ENCODE results near the gene FCHSD2. TPM values are rescaled to one million over a fixed set of nuclear protein-coding genes. Genes with fewer than 3 reads are reported as not detected.

FCHSD2 gene
- total and polyA plus RNA-seq, 2 donors (not counting 1 experiment from before 2014, with no cell fraction given), result 113 to 189 TPM

DNA sequence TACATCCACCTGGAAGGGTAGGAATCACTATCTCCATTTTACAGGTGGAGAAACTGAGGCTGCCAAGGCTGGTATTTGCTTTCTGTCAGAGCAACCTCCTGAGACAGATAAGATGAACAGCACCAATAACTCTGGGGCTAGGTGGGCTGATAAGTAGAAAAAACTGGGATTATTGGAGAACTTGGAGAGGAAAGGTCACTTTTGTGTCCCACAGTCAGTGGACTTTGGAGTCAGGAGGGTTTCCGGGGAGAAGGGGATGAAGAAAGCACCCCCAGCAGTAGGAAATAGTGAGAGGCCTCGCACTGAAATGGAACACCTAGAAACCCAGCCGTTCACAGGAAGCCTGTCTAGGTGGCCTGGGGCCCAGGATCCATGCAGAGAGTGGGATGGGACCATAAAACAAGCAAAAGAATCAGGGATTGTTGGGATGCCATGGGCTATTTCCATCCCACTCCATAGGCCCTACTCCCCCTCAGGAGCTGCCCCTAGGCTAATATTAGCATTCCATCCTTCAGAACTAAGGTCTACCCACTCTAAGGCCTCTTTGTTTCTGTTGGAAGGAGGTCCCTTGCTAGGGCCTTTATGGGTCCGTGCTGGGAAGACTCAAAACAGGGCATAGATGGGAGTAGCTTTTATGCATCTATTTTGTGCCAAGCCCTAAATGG is 31.0 kb upstream of the FCHSD2 start:
- intact Hi-C loops (cut with micrococcal nuclease), result loop anchor here (10.0 kb wide), 1 partner anchor 48 kb away; no protein-coding TSS in a partner anchor
- ATAC-seq (ENCODE audit: low read depth), result no peak
- H4K20me1 ChIP-seq (ENCODE audit: control insufficient read depth, insufficient read depth, low read length, poor library complexity, severe bottlenecking), result no peaks in the 10 kb centered on the region
- H3K36me3 ChIP-seq (replicated peaks in 1 of 2; ENCODE audit: control extremely low read depth in 1 of 2, control insufficient read depth in 1 of 2, extremely low read depth in 1 of 2, insufficient read depth in 2 of 2, low read length in 1 of 2), result no peaks in the 10 kb centered on the region
- H3K4me2 ChIP-seq (replicated peaks; ENCODE audit: low read depth, low read length, poor library complexity, severe bottlenecking), result no peak overlapping the region
- Mint-ChIP-seq H3K4me3 (no peak overlapping the region), H3K4me1 (peaks cover 59% of the 10 kb centered on the region), H3K27ac (peak overlapping the region; percentile 46), H3K9me3 (ENCODE audit: insufficient read depth) (no peaks in the 10 kb centered on the region), H3K27me3 (no peaks in the 10 kb centered on the region)
- no peak overlapping the region for H3K9ac ChIP-seq (ENCODE audit: low read length)
- TF ChIP-seq, protein P1, sequence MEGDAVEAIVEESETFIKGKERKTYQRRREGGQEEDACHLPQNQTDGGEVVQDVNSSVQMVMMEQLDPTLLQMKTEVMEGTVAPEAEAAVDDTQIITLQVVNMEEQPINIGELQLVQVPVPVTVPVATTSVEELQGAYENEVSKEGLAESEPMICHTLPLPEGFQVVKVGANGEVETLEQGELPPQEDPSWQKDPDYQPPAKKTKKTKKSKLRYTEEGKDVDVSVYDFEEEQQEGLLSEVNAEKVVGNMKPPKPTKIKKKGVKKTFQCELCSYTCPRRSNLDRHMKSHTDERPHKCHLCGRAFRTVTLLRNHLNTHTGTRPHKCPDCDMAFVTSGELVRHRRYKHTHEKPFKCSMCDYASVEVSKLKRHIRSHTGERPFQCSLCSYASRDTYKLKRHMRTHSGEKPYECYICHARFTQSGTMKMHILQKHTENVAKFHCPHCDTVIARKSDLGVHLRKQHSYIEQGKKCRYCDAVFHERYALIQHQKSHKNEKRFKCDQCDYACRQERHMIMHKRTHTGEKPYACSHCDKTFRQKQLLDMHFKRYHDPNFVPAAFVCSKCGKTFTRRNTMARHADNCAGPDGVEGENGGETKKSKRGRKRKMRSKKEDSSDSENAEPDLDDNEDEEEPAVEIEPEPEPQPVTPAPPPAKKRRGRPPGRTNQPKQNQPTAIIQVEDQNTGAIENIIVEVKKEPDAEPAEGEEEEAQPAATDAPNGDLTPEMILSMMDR (IDR thresholded peaks at IDR 0.05), result no peak
- no peak for TF ChIP-seq EZH2 (IDR thresholded peaks at IDR 0.05; ENCODE audit: borderline replicate concordance, insufficient read depth, low read depth, low read length, poor library complexity, severe bottlenecking)
- ChIA-PET POLR2A (no interaction called here), CTCF (interaction anchor here (1.5 to 9.6 kb wide), 4 partner anchors 13 to 342 kb away, joined by 3 to 271 read pairs (median 126); partner anchors contain the start of gene FCHSD2)
- 100% methylated on average over 4 of the region's 4 CpGs for WGBS (ENCODE audit: insufficient coverage)
- H3K4me1 ChIP-seq (ENCODE audit: control insufficient read depth in 2 of 2, insufficient read depth in 2 of 2, low read length in 2 of 2), result peaks cover 38 to 47% of the 10 kb centered on the region in 2 donors
- no peak overlapping the region for H2AFZ ChIP-seq (ENCODE audit: insufficient read depth, low read depth, low read length, poor library complexity, severe bottlenecking)
- no peak overlapping the region for H3K27ac ChIP-seq (ENCODE audit: low read length in 2 of 2)
- no peak overlapping the region for H3K4me3 ChIP-seq (ENCODE audit: control extremely low read depth in 1 of 5, extremely low read depth in 1 of 5, insufficient read depth in 1 of 5, low read depth in 2 of 5, low read length in 4 of 5)
- no peaks in the 10 kb centered on the region for H3K27me3 ChIP-seq (replicated peaks in 1 of 4; ENCODE audit: control extremely low read depth in 1 of 4, control insufficient read depth in 3 of 4, insufficient read depth in 4 of 4, low read length in 3 of 4)
- no peaks in the 10 kb centered on the region for H3K9me3 ChIP-seq (ENCODE audit: control extremely low read depth in 1 of 3, control insufficient read depth in 2 of 3, insufficient read depth in 1 of 3, low read length in 2 of 3)
- peaks cover 69% of the 10 kb centered on the region for H3K79me2 ChIP-seq (ENCODE audit: control insufficient read depth, insufficient read depth, low read length)
- no peak for DNase-seq

DNA sequence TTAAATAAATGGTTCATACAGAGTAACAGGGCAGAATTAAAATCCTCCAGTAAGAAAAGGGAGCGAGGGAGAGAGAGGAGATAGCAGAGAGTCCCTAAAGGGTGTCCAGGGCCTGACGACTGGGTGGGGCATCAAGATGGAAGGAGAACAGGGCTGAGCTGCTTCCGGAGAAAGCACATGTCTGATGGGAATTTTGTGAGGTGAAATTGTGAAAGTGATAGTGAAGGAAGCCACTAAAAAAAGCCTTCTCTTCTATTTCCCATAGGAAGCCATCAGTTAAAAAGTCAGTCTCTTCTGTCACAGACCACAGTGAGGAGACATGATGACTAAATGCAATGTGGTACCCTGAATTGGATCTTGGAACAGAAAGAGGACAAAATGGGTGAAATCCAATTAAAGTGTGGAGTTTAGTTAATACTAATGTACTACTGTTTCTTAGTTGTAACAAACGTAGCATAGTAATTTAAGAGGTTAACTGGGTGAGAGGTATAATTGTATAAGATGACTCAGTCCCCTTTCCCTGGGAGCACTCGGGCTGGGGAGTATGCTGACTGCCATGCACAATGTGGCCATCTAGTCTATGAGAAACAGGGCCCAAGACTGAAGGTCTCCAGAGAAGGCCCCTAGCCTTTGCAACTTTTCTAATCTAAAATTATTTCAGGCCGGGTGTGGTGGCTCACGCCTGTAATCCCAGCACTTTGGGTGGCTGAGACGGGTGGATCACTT is 29.5 kb upstream of the FCHSD2 start:
- Histone ChIP-seq H4K20me1 (ENCODE audit: control insufficient read depth, insufficient read depth, low read length, poor library complexity, severe bottlenecking) (no peaks in the 10 kb centered on the region), H3K27ac (ENCODE audit: low read length in 2 of 2) (no peak overlapping the region), H3K9me3 (ENCODE audit: control extremely low read depth in 1 of 3, control insufficient read depth in 2 of 3, insufficient read depth in 1 of 3, low read length in 2 of 3) (no peaks in the 10 kb centered on the region), H3K4me1 (ENCODE audit: control insufficient read depth in 2 of 2, insufficient read depth in 2 of 2, low read length in 2 of 2) (peaks cover 28 to 39% of the 10 kb centered on the region in 2 donors), H3K36me3 (replicated peaks in 1 of 2; ENCODE audit: control extremely low read depth in 1 of 2, control insufficient read depth in 1 of 2, extremely low read depth in 1 of 2, insufficient read depth in 2 of 2, low read length in 1 of 2) (no peaks in the 10 kb centered on the region), H3K4me2 (replicated peaks; ENCODE audit: low read depth, low read length, poor library complexity, severe bottlenecking) (no peak overlapping the region), H3K9ac (ENCODE audit: low read length) (no peak overlapping the region), H3K79me2 (ENCODE audit: control insufficient read depth, insufficient read depth, low read length) (peaks cover 69% of the 10 kb centered on the region), H2AFZ (ENCODE audit: insufficient read depth, low read depth, low read length, poor library complexity, severe bottlenecking) (no peak overlapping the region), H3K27me3 (replicated peaks in 1 of 4; ENCODE audit: control extremely low read depth in 1 of 4, control insufficient read depth in 3 of 4, insufficient read depth in 4 of 4, low read length in 3 of 4) (no peaks in the 10 kb centered on the region), H3K4me3 (ENCODE audit: control extremely low read depth in 1 of 5, extremely low read depth in 1 of 5, insufficient read depth in 1 of 5, low read depth in 2 of 5, low read length in 4 of 5) (no peak overlapping the region)
- ChIA-PET POLR2A (no interaction called here), CTCF (interaction anchor here (1.2 kb wide), 1 partner anchor 10 kb away, joined by 4 read pairs; no protein-coding TSS in a partner anchor)
- H3K4me1 Mint-ChIP-seq, result peaks cover 57% of the 10 kb centered on the region
- H3K27ac Mint-ChIP-seq, result no peak overlapping the region
- H3K9me3 Mint-ChIP-seq (ENCODE audit: insufficient read depth), result no peaks in the 10 kb centered on the region
- H3K4me3 Mint-ChIP-seq, result no peak overlapping the region
- WGBS (ENCODE audit: insufficient coverage), result 89% methylated on average over 5 of the region's 8 CpGs
- TF ChIP-seq EZH2 (IDR thresholded peaks at IDR 0.05; ENCODE audit: borderline replicate concordance, insufficient read depth, low read depth, low read length, poor library complexity, severe bottlenecking), result no peak
- TF ChIP-seq, protein P1 (IDR thresholded peaks at IDR 0.05), result no peak
- intact Hi-C loops (cut with micrococcal nuclease), result loop anchor here (10.0 kb wide), 1 partner anchor 47 kb away; no protein-coding TSS in a partner anchor
- no peaks in the 10 kb centered on the region for H3K27me3 Mint-ChIP-seq
- ATAC-seq (ENCODE audit: low read depth) (no peak), DNase-seq (no peak)

Measured in B cell (primary cell).